Measurements from ENCODE around the gene DDX54. TPM values are rescaled to one million over a fixed set of nuclear protein-coding genes. Genes with fewer than 3 reads are reported as not detected.

The DDX54 gene
- total RNA-seq, 2 donors from 2014 or later: 52.7 TPM

DNA sequence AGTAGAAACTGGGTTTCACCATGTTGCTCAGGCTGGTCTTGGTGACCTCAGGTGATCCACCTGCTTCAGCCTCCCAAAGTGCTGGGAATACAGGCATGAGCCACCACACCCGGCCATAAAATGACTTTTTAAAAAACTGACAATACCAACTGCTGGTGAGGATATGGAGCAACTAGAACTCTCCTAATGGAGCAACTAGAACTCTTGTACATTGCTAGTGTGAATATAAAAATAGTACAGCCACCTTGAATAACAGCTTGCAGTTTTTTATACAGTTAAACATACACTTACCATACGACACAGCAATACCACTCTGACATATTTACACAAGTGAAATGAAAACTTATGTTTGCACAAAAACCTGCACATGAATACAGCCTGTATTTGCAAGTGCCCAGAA lies 38.3 kb downstream of the DDX54 start:
- no peaks in the 10 kb centered on the region for H3K27me3 ChIP-seq
- intact Hi-C loops (cut with DNase I): no loop called here
- H3K4me3 ChIP-seq: no peak overlapping the region
- 60 to 71% methylated on average over 2 of the region's 2 CpGs for WGBS, 2 donors
- DNase-seq (no peak), ATAC-seq (no peak)
- peaks cover 16% of the 10 kb centered on the region for H3K4me1 ChIP-seq
- H3K9me3 ChIP-seq: no peaks in the 10 kb centered on the region
- H3K27ac ChIP-seq: no peak overlapping the region
- no peaks in the 10 kb centered on the region for H3K36me3 ChIP-seq (replicated peaks in 1 of 2; ENCODE audit: insufficient read depth in 1 of 2, low read depth in 2 of 2)
- TF ChIP-seq, protein P1, sequence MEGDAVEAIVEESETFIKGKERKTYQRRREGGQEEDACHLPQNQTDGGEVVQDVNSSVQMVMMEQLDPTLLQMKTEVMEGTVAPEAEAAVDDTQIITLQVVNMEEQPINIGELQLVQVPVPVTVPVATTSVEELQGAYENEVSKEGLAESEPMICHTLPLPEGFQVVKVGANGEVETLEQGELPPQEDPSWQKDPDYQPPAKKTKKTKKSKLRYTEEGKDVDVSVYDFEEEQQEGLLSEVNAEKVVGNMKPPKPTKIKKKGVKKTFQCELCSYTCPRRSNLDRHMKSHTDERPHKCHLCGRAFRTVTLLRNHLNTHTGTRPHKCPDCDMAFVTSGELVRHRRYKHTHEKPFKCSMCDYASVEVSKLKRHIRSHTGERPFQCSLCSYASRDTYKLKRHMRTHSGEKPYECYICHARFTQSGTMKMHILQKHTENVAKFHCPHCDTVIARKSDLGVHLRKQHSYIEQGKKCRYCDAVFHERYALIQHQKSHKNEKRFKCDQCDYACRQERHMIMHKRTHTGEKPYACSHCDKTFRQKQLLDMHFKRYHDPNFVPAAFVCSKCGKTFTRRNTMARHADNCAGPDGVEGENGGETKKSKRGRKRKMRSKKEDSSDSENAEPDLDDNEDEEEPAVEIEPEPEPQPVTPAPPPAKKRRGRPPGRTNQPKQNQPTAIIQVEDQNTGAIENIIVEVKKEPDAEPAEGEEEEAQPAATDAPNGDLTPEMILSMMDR (IDR thresholded peaks at IDR 0.05): no peak
- no peak for TF ChIP-seq POLR2A (IDR thresholded peaks at IDR 0.05)

DNA sequence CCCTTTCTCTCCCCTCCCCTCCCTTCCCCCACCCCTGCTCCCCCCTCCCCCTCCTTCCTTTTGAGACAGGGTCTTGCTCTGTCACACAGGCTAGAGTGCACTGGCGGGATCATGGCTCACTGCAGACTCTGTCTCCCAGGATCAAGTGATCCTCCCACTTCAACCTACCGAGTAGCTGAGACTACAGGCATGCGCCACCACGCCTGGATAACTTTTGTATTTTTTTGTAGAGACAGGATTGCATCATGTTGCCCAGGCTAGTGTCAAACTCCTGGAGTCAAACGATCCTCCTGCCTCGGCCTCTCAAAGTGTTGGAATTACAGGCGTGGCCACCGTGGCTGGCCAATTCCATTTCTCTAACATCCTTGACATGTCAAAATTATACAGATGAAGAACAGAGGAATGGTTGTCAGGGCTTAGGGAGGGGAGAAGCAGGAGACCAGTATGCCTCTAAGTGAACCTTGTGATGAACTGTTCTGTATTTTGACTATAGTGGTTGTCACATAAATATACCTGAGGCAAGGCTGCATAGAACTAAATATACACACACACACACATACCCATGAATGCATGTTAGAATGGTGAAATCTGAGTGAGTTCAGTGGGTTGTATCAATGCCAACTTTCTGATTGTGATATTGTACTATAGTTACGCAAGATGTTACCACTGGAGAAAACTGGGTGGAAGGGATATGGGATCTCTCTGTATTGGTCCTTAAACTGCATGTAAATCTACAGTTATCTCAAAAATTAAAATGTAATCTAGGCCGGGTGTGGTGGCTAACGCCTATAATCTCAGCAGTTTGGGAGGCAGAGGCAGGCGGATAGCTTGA lies 39.3 kb downstream of the DDX54 start:
- H3K4me3 ChIP-seq: no peak overlapping the region
- H3K27ac ChIP-seq: no peak overlapping the region
- no peak for DNase-seq
- 65 to 70% methylated on average over 9 to 12 of the region's 12 CpGs for WGBS, 2 donors
- no peaks in the 10 kb centered on the region for H3K27me3 ChIP-seq
- peaks cover 22% of the 10 kb centered on the region for H3K4me1 ChIP-seq
- intact Hi-C loops (cut with DNase I): no loop called here
- ATAC-seq: no peak
- H3K36me3 ChIP-seq (replicated peaks in 1 of 2; ENCODE audit: insufficient read depth in 1 of 2, low read depth in 2 of 2): no peaks in the 10 kb centered on the region
- TF ChIP-seq POLR2A (IDR thresholded peaks at IDR 0.05): no peak
- TF ChIP-seq, protein P1 (IDR thresholded peaks at IDR 0.05): no peak
- no peaks in the 10 kb centered on the region for H3K9me3 ChIP-seq

DNA sequence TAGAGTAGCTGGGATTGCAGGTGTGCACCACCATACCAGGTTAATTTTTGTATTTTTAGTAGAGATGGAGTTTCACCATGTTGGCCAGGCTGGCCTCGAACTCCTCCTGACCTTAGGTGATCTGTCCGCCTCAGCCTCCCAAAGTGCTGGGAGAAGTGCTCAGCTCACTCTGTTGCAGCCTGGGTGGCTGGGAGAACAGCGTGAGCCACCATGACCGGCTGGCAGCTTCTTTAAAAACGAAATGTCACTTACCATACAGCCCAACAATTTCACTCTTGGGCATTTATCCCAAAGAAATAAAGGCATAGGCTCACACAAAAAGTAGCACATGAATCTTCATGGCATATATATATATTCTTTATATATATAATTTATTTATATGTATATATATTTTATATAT lies 40.5 kb downstream of the DDX54 start:
- ATAC-seq: no peak
- DNase-seq: no peak
- H3K36me3 ChIP-seq (replicated peaks in 1 of 2; ENCODE audit: insufficient read depth in 1 of 2, low read depth in 2 of 2): no peaks in the 10 kb centered on the region
- 62 to 77% methylated on average over 3 to 5 of the region's 5 CpGs for WGBS, 2 donors
- no peaks in the 10 kb centered on the region for H3K27me3 ChIP-seq
- no peak overlapping the region for H3K27ac ChIP-seq
- TF ChIP-seq, protein P1 (IDR thresholded peaks at IDR 0.05): no peak
- TF ChIP-seq POLR2A (IDR thresholded peaks at IDR 0.05): no peak
- peaks cover 19% of the 10 kb centered on the region for H3K4me1 ChIP-seq
- no peaks in the 10 kb centered on the region for H3K9me3 ChIP-seq
- no peak overlapping the region for H3K4me3 ChIP-seq
- intact Hi-C loops (cut with DNase I): no loop called here

DNA sequence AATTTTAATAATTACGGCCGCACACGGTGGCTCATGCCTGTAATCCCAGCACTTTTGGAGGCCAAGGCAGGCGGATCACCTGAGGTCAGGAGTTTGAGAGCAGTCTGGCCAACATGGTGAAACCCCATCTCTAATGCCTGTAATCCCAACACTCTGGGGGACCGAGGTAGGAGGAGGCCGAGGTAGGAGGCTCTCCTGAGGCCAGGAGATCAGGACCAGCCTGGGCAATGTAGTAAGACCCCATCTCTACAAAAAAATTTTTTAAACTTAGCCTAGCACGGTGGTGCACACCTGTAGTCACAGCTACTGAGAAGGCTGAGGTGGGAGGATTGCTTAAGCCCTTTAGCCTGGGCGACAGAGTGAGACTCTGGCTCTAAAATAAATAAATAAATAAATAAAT lies 41.3 kb downstream of the DDX54 start:
- Histone ChIP-seq H3K4me1 (peaks cover 13% of the 10 kb centered on the region), H3K4me3 (no peak overlapping the region), H3K36me3 (replicated peaks in 1 of 2; ENCODE audit: insufficient read depth in 1 of 2, low read depth in 2 of 2) (no peaks in the 10 kb centered on the region), H3K27me3 (no peaks in the 10 kb centered on the region), H3K27ac (no peak overlapping the region), H3K9me3 (no peaks in the 10 kb centered on the region)
- WGBS, 2 donors: 77 to 84% methylated on average over 8 of the region's 8 CpGs
- no peak for ATAC-seq
- intact Hi-C loops (cut with DNase I): no loop called here
- no peak for TF ChIP-seq POLR2A (IDR thresholded peaks at IDR 0.05)
- TF ChIP-seq, protein P1 (IDR thresholded peaks at IDR 0.05): no peak
- no peak for DNase-seq

DNA sequence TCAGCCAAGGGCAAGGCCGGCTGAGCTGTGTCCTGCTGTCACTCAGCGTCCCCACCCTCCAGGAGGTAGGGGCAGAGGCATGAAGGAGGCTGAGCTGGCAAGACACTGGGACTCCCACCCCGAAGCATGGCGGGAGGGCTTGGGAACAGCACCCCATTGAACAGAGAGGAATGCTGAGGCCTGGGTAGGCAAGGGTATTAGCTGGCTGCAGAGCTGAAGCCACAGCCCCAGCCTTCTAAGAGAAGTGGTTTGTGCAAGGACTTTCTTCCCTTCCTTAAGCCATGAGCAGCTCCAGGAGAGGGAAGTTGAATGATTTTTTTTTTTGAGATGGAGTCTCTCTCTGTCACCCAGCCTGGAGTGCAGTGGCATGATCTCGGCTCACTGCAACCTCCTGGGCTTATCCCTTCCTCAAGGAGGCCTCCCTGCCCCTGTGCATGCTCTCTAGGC lies 42.4 kb downstream of the DDX54 start:
- H3K27me3 ChIP-seq: no peaks in the 10 kb centered on the region
- peaks cover 13% of the 10 kb centered on the region for H3K4me1 ChIP-seq
- no peaks in the 10 kb centered on the region for H3K36me3 ChIP-seq (replicated peaks in 1 of 2; ENCODE audit: insufficient read depth in 1 of 2, low read depth in 2 of 2)
- WGBS, 2 donors: 51 to 57% methylated on average over 5 of the region's 5 CpGs
- DNase-seq (no peak), ATAC-seq (no peak)
- H3K27ac ChIP-seq: peak overlapping the region; percentile 25 to 80 (median 76)
- no peak overlapping the region for H3K4me3 ChIP-seq
- no peak for TF ChIP-seq POLR2A (IDR thresholded peaks at IDR 0.05)
- TF ChIP-seq, protein P1 (IDR thresholded peaks at IDR 0.05): no peak
- intact Hi-C loops (cut with DNase I): no loop called here
- no peaks in the 10 kb centered on the region for H3K9me3 ChIP-seq

All from body of pancreas (tissue), 4 donors.